HG03521 (cell line): Measurements from ENCODE around the gene ZNF195.
"Not testable (repeated sequence)": the region's sequence is repeated elsewhere in the genome, so short reads cannot be mapped to it uniquely, and the experiment has no call there.

Experiments
- ATAC-seq: cut with Tn5 transposase; IDR thresholded peaks from one replicate; pipeline ENCODE4 v1.9.1; 2021; ENCODE audit warnings: mild to moderate bottlenecking, moderate library complexity; ENCODE audit not compliant: unreplicated experiment

ZNF195 gene

DNA sequence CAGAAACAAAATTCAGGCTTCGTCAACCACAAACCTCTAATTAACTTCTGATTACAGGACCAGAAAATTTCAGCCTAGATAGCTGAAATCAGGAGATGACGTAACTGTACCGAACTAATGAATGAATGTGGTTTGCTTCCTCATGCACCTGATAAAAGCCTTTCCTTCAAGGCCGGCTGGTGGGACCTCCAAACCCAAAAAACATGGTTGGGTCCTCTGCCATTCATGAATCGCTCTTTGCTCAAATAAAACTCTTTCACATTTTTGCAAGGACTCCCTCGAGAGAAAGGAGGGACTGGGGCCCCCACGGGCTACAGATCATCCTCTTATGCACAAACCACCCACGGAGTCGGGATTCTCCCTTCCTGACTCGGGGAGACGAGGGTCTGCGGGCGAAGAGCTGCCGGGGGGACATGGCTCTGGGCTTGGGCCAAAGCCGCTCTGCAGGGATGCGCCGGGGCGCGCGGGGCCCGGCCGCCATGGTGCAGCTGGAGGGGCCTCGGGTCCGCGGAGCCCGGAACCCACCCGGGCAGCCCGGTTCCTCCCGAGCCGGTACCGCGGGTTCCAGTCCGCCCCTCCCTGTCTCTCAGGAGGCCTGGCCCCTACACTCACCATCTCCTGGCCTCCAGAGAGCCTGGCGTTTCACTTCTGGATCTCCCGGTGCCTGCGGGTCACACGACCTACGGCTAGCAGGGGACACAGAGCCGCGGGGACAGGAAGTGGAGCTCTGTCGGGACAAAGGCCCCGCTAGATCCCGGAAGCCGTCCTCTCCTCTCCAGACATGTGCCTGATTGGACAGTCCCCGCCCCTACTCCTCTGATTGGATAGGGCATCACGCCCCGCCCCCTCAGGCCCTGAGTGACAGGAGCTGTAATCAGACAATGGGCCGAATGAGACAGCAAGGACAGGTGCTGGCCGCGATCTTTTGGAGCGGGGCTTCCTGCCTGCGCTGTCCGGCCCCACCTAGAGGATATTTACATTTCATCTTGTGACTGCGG, at the start of gene ZNF195:
ZNF195 (minus strand) TSS at position 721 of the 998 bp plus-strand sequence; CDS start at position 615, 106 bp downstream.
- peak; percentile 99 for ATAC-seq

DNA sequence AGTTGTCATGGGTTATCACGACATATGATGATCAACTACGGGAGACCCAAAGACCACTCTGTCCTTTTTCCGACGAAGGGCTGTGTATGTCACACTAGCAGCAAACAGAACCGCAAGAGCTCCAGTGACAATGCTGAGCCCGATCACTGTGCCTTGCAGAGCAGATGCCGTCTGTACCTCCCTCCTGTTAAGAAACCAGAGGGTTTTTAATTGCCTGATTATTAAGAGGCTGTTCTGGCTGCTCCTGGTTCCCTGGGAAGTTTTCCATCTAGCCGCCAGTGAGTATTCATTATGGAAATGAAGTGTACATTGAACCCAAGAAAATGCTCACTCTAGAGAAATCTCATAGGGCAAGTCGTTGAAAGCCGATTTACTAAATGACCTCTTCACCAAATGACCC, 49.1 kb upstream of the ZNF195 start:
- not testable (repeated sequence) for ATAC-seq

DNA sequence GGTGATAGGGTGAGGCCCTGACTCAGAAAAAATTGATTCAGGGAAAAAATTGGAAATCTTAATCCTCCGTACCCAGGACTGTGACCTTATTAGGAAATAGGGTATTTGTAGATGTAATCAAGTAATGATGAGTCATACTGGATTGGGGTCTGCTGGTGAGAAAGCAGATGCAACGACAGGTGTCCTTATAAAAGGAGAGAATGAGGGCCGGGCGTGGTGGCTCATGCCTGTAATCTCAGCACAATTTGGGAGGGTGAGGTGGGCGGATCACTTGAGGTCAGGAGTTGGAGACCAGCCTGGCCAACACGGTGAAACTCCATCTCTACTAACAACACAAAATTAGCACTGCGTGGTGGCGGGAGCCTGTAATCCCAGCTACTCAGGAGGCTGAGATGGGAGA, 47.6 kb upstream of the ZNF195 start:
- ATAC-seq = not testable (repeated sequence)

DNA sequence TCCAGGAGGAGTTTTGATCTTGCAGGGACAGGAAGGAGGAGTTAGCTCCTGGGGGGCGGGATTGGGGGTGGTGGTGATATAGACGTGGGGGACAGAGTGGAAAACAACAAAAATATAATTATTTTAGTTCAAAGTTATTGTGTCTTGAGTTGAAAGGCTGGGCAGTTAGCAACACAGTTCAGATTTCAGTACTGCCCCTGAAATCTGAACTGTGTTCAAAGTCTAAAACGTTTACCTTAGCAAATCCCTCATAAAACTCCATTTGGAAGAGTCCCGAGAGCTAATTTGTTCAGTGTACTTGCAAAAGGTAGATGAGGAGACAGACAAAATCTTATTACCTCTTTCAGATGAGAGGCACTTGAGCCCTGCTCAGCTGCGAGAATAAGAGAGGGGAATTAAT, 45.0 kb upstream of the ZNF195 start:
- ATAC-seq = not testable (repeated sequence)

DNA sequence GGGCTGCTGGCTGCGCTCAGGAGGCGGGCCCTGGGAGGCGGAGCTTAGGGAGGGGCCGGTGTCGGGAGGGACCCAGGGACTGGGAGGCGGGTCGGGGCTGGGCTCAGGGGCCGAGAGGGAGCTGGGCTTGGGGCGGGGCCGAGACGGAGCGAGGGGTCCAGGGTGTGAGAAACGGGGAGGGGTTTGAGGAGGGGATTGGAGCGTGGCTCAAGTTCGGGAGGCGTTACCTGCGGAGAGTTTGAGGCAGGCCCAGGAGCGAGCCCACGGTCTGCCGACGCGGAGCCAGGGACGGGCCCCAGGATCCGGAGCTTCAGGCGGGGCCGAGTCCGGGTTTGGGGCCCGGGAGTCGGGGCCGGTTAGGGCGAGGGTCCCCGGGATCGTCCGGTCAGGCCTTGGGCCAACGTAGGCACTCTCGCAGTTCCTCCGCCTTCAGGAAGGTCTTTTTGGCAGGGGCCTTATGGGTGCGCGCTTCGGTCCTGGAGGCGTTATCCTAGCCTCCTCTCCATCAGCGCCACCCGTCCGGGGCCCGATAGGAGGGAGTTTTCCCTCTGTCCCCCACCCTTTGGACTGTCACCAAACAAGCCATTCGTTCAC, 44.3 kb upstream of the ZNF195 start:
- ATAC-seq = not testable (repeated sequence)

DNA sequence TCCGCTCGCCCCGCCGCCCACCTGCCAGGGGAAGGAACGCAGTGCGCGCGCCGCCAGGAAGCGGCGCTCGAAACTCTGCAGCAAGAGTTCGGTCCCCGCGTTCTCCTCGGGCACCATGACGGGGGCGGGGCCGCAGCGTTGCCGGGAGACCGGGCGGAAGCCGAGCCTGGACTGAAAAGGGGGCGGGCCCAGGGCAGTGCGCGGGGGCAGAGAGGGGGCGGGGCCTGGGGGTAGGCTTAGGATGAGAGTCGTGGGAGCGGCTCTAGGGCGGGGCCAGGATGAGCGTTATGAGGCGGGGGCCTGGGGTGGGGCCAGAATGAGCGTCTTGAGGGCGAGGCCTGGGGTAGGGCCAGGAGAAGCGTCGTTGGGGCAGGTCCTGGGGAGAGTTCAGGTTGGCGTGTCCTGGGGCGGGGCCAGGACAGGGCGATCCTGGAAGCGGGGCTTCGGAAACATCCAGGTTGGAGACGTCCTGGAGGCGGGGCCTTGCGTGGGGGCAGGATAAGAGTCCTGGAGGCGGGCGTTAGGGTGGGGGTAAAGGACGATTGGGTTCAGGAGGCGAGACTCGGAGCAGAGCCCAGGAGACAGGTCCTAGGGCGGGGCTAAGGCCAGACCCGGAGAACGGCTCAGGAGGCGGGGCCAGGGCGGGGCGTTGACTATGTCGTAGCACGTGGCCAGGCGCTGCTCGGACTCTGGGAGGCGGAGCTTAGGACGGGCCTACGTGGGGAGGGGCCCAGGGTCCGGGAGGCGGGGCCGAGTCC, 43.6 kb upstream of the ZNF195 start:
- ATAC-seq = peak; percentile 97

DNA sequence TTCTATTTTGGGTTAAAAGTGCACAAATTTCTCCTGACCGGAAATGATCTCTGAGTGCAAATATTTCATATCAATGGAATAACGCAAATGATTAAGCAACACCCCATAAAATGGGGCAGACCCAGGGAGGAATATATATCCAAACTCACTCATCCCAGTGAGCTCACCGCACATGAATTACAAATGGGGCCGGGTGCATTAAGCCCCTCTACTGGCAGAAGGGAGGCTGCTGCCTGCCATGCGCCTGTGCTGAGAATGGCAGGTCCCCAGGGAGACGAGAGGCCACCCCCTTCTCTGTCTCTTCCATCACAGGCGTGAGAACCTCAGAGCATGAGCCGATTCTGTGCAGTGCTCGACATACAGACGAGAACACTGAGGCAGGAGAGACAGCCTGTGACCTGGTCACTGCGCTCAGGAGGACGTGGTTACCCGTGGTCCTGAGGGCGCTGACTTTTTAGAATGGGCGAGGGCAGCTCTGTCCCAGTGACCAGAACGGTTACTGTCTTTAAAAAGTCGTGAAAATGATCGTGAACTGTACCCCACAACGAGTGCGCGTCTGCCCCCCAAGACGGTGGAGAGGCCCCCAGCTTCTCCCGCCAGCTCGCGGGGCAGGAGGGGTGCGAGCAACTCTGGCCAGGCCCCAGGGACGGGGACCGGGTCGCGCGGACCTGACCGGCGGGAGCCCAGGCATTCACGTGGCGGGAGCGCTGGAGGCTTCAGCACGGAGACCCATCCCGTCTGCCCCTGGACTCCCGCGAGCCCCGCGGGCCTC, 42.8 kb upstream of the ZNF195 start:
- ATAC-seq = not testable (repeated sequence)

DNA sequence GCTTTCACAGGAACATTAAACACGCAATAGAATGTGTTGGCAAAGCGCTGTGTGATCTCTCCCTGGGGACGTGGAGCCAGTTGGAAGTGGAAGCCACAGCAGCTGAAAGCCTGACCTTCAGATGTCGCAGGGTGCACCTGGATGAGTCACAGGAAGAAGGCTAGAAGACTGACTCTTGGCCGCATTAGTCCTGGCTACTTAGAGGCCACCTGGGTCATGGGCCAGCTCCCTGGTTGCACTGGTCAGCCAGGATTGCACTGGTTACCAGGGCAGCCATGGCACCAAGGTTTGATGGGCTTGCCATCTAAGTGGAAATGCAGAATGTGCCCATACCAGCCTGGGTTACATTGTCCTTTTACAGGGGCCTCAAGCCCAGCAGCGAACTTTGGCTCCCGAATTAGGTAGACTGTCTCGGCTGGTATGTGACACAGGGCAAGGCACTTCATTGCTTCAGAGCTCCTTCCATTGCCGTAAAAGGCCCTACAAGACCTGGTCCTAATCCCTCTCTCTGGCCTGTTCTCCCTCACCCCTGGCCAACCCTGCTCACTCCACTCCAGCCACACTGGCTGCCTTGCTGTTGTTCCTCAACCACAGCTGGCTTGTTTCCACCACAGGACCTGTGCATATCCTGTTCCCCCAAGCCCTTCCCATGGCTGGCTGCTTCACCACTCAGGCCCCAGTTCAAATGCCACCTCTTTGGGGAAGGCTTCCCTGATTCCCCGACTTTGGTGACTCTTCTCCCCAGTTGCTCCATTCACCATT, 41.5 kb upstream of the ZNF195 start:
- ATAC-seq = not testable (repeated sequence)

DNA sequence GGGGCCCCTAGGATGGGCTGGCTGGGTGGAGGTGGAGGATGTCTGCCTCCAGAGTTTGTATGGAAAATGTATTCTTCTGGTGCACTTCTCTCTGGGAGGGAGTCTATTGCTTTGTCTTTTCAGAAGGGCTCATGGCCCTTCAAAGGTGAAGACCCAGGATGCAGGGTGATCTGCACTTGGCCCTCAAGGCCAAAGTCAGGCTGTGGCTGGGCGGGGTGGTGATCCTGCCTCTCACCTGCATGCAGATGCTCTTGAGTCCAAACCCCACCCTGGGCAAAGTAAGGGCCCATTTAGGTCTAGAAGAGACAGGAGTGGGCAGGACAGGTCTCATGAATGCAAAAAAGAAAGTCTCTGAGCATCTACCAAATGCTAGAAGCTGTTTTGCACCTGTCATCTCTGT, 40.5 kb upstream of the ZNF195 start:
- not testable (repeated sequence) for ATAC-seq

DNA sequence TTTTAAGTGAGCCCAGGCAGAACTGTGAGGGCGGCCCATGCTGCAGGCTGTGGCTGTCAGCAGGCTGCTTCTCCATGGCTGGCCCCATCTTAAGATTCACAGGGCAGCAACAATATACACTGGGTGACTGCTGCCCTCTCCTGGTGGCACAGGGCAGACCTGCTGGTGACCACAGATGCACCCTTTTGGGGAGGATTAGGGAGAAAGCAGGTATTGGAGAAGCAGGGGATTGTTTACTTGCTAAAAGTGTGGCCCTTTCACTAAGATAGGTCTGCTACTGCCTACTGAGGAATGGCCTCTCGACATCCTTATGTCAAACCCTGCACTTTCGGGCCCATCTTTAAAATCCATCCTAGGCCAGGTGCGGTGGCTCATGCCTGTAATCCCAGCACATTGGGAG, 38.1 kb upstream of the ZNF195 start:
- not testable (repeated sequence) for ATAC-seq

DNA sequence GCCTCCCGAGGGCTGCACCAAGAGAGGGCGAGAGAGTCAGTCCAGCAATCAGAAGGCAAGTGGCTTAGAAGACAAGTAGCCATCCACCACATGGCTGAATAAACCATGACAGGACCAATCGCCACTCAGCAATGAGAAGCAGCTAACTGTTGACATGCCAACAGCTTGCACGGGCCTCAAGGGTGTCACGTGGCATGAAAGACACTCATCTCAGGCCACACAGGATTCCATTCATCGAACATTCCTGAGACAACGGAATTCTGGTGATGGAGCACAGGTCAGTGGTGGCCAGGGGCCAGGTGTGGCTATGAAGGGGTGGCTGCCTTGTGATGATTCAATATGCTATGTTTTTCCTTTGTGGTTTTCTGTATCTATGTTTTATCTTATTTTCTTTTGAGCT, 36.4 kb upstream of the ZNF195 start:
- ATAC-seq = not testable (repeated sequence)

DNA sequence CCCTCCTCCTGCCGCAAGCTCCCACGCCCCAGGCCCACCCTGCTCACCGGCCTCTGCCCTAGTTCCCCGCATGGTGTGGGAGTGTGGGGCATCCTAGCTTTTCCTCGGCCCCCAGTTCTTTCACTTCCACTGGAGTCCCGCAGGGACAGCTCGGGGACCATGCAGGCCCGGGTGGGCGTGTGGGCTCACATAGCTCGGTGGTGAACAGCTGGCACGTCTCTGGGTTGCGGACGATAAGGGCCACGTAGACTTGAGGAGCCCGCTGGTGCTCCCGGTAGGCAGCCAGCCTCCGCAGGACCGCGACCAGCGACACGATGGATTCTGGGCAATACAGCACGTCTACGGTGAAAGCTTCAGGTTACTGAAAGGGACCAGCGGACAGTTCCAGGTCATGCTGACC, 34.7 kb upstream of the ZNF195 start:
- not testable (repeated sequence) for ATAC-seq

DNA sequence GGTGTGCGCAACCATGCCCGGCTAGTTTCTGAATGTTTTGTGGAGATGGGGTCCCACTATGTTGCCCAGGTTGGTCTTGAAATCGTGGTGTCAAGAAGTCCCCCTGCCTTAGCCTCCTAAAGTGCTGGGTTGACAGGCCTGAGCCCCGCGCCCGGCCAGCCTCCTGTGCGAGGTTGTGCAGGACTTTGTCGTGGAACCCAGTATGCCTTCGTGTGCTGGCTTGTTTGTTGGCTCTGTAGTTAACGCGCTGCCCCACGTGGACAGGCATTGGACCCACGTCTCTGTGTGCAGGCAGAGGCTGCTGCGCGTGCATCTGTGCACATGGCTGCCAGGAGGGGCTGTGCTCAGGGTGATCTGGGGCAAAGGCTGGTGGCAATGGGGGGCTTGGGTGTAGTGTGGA, 33.9 kb upstream of the ZNF195 start:
- ATAC-seq = no peak

DNA sequence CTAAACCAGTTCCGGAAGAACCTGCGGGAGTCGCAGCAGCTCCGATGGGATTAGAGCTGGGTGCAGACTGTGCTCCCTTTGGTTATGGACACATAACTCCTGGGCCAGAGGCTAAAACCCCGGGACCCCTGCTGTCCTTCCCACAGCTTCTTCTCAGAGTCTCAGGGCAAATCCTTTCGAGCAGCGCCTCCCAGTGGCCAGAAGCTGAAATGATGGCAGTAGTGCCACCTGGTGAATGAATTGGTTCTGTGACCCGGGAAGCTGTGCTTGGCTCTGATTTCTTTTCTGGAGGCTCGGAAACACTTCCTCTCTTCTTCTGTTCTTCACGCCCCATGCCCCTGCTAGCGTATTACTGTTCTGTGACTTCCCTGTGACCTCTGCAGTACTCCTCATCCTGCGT, 29.8 kb upstream of the ZNF195 start:
- ATAC-seq = not testable (repeated sequence)

DNA sequence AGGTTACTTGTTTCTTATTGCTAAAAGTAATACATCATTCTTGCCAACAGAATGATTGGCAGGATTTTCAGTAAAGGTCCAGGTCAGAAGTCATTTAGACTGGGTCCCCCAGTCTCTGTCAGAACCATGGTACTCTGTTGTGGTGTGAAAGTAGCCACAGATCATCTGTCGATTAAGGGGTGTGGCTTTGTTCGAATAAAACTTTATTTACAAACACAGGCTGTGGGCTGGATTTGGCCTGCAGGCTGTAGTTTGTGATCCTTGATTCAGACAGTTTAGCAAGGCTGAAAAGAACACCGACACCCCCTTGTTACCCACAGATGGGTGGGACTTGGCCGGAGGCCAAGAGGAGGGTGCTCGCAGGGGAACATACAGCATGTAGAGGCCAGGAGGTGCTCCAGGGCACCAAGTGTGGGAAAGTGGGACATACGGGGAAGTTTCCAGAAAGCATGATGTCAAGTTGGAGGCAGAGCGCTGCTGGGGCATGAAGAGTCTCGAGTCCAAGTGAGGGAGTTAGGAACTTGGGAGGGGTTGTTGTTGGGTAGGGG, 29.2 kb upstream of the ZNF195 start:
- not testable (repeated sequence) for ATAC-seq

DNA sequence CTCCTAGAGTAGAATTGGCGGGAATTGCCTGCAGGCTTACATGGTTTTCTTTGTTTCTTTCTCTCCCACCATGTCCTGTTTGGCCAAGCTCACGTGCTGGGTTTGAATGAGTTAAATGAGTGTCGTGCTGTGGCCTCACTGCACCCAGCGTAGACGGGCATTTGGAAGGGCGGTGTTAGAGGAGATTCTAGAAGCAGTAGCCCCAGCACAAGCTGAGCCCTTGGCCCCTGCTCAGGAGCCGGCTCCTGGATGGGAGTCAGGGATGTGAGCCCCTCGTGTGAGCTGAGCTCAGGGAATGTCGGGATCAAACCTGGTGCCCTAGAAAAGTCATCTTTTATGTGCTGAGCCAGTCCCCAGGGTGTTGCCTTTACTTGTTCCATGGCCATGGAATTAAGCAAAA, 28.0 kb upstream of the ZNF195 start:
- not testable (repeated sequence) for ATAC-seq

DNA sequence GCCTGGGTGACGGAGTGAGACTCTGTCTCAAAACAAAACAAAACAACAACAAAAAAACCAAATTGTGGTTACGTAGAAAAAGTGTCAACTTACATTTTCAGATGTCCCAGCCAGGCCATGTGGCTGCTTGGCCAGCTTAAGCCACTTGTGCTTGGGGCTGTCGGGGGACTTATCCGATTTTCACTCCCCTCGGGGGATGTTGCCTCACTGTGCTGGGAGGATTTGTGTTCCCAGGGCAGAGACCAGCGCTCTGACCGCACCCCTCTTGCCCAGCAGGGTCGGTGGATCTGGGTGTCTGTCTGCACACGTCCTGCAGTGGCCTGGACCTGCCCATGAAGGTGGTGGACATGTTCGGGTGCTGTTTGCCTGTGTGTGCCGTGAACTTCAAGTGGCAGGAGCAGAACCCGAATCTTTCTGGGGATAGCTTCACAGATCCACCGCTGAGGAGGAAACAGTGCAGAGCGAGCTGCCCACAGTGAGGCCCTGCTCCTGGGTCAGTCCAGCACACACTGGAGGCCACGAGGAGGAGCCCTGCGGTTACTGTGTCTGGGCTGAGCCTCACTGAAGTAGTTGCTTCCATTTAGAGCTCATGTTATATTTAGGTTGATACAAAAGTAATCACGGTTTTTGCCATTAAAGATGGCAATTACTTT, 27.4 kb upstream of the ZNF195 start:
- ATAC-seq = not testable (repeated sequence)

DNA sequence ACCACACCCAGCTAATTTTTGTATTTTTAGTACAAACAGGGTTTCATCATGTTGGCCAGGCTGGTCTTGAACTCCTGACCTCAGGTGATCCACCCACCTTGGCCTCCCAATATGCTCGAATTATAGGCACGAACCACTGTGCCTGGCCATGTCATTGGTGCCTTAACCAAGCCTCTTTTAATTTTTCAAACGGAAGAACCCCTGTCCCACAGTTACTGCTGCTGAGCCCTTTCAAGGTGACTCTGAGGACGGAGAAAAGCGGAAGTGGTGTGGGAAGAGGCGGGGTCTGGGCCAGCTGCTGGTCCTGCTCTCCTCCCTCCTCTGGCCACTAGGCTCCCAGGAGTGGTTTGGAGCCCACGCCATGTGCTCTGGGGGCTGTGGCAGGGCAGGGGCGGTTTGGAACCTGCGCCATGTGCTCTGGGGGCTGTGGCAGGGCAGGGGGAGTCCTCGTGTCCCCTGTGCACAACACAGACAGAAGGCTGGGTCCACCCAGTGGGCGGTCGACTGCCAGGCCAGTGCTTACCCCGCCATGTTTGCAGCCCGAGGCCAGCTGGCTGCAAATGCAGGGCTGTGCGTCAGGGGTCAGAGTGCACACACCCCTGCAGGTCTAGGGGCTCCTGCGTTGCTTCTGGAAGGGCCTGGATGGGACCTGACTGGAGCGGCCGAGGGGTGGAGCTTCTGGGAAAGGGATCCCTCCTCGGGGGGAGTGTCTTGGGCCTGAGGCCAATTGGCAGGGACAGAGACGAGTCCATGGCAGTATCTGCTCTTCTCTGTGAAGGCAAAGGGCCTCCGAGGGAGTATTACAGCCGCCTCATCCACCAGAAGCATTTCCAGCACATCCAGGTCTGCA, 25.4 kb upstream of the ZNF195 start:
- ATAC-seq = not testable (repeated sequence)
